HTR-8/SVneo (cell line): Measurements from ENCODE around the gene ECEL1.
"Not testable (repeated sequence)": the region's sequence is repeated elsewhere in the genome, so short reads cannot be mapped to it uniquely, and the experiment has no call there.

ENCODE experiments used
- DNase-seq: peaks from one replicate; pipeline ENCODE4 v3.0.0; 2011; ENCODE audit warnings: low spot score, mixed read lengths; ENCODE audit not compliant: insufficient read length
- FAIRE-seq: peaks from 2 replicates; lab custom pipeline; 2011; peaks lifted over from hg19 to GRCh38; lab: Jason Lieb, UNC

Gene ECEL1

DNA sequence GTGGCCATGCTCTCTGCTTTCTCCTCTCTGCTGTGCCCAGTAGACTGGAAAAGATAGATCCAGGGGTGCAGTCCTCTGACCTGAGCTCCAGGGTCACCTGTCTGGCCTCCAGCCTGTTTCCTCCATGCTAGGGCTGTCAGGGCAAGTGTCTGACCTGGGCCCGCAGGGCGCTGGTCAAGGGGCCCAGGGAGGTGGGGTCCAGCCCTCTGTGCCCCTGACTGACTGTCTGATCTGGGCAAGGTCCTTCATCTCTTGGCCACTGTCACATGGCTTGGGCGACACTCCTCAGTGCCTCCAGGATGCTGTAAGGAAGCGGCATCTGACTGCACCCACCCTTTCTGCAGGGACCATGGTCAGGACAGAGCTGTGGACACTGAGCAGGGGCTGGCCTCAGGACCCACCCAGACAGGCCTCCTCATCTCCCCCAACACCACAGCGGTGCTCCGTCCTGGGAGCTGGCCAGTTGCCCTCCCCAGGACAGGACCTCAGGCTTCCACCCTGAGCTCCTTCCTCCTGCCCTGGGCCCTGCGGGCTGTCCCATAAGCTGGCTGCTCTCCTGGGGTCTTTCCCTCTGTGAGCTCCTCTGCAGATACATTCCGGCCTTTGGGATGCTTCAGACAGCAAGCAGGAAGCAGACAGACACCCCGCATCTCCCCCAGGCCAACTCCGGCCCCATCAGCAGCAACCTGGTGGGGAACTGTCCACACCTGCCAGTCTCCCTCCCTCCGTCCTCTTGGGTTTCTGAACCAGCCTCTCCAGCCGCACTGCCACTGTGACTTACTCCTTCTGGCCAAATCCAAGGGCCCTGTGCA, 52.9 kb downstream of the ECEL1 start:
- DNase-seq (no peak), FAIRE-seq (no peak)

DNA sequence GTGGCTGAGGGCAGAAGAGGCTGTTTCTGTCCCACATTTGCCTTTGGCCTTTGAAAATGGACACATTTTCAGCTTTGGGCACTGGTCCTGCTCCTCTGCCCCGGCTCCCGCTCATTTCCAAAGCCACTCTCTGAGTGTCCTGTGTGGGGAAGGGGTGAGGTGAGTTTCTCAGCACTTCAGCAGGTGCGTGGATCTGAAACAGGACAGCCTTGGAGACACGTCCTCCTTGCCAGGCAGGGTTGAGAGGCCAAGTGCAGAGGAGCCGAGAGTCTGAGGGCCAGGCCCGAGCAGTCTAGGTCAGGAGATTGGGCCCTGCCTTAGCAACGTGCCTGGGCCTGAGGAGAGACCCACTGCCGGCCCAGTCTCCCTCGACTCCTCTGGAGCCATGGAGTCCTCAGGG, 53.5 kb downstream of the ECEL1 start:
- DNase-seq, result no peak
- peak; percentile 36 for FAIRE-seq

DNA sequence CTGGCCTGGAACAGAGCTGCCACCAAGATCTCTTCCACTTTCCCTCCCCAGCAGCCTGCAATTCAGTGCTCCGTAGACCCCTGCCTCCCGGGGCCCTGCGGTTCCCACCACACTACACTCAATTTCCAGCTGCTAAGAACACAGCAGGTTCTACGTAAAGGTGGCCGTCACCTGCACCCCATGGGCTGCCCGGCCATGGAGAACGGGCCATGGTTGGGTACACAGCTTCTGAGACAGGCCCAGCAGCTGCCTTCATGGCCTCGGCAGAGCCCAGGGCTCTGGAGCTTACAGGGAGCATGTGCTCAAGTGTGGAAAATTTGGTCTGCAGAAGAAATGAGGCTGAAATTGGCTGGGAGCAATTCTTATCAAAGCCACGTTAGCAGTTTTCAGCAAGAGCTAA, 54.0 kb downstream of the ECEL1 start:
- not testable (repeated sequence) for FAIRE-seq, DNase-seq

DNA sequence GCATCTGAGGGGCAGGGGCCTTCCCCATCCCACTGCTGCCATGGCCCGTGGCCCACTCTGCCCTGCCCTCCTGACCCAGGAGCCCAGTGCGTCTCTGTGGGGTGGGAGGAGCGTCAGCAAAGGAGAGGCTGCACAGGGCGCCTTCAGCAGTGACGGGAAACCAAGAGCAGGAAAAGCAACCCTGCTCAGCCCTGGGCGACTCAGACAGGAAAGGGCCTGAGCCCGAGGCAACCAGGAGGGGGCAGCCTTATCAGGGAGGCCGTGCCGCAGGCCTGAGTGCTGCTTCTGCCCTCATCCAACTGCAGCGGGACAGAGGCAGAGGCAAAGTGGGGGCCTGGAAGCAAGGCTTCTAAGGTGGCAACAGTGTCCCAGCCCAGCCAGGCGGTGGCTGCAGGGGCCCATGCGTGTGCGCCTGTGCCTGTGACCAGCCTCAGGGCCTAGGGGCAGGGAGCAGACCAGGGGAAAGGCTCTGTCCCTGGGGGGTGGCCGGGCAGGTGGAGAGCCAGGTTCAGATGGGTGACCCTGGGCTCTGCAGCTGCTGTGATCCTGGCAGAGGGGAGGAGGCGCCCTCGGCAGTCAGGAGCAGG, 54.9 kb downstream of the ECEL1 start:
- DNase-seq, result no peak
- FAIRE-seq, result no peak

DNA sequence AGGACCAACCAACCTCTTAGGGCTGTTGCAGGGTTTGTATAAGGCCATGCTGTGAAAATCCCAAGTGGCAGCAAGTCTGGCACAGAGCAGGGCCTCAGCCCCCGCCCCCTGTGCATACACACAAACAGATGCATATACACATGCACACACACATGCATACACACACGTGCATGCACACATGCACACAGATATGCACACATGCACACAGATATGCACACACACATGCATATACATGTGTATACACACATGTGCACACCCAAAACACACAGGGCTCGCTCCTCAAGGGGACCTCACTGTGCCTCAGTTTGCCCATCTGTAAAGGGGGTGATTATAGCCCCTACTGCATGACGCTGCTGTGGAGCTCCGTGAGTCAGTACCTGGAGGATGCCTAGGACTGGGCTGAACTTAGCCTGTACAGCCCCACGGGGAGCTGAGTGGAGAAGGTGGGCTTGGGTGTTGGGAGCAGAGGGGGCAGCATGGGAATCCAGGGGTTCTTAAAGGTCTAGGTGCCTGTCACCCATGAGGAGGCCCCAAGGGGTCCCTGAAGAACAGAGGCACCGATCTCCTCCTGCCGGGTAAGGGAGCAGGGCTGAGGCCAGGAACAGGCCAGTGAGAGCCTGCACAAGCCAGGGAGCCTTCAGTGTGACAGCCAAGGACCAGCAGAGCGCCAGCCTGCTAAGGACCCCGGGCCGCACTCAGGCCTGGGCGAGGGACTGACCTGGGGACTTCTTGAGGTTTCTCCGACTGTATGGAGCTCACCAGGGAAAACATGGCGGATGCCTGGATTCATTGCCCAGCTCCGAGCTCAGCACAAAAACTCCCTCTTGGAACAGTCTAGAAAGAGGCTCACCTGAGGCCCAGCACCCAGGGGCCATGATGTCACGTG, 55.7 kb downstream of the ECEL1 start:
- FAIRE-seq (peak; percentile 90), DNase-seq (no peak)
